GM18907 (cell line): Measurements from ENCODE around the gene CLEC18C.
"Not testable (repeated sequence)": the region's sequence is repeated elsewhere in the genome, so short reads cannot be mapped to it uniquely, and the experiment has no call there.

Experiments used
- ATAC-seq: cut with Tn5 transposase; IDR thresholded peaks from one replicate; pipeline ENCODE4 v1.9.1; 2021; ENCODE audit warnings: mild to moderate bottlenecking, moderate library complexity; ENCODE audit not compliant: unreplicated experiment

CLEC18C gene

GRCh38 chr16:70204668-70205405, 31.2 kb downstream of the CLEC18C start:
- ATAC-seq, result not testable (repeated sequence)

GRCh38 chr16:70206382-70206781, 32.8 kb downstream of the CLEC18C start:
- not testable (repeated sequence) for ATAC-seq

GRCh38 chr16:70218586-70218985, 45.0 kb downstream of the CLEC18C start:
- ATAC-seq, result not testable (repeated sequence)

- ATAC-seq, result not testable (repeated sequence)
These were observed 49.0 kb downstream of the CLEC18C start for GRCh38 chr16:70222574-70222973.

- ATAC-seq, result not testable (repeated sequence)
These were observed 49.6 kb downstream of the CLEC18C start for GRCh38 chr16:70223216-70223615.

- not testable (repeated sequence) for ATAC-seq
These were observed 50.5 kb downstream of the CLEC18C start for GRCh38 chr16:70223971-70224513.

GRCh38 chr16:70224645-70225044, 51.1 kb downstream of the CLEC18C start:
- ATAC-seq, result not testable (repeated sequence)

- ATAC-seq, result not testable (repeated sequence)
These were observed 51.8 kb downstream of the CLEC18C start for GRCh38 chr16:70225430-70225829.

- not testable (repeated sequence) for ATAC-seq
These were observed 52.4 kb downstream of the CLEC18C start for GRCh38 chr16:70226024-70226423.

- not testable (repeated sequence) for ATAC-seq
These were observed 58.2 kb downstream of the CLEC18C start for GRCh38 chr16:70231831-70232230.
